IPS-NIHi7 (cell line): ENCODE measurements around the gene THBS4.

ENCODE experiments used
- DNase-seq: peaks from one replicate; pipeline ENCODE4 v3.0.0; 2012; ENCODE audit warnings: mixed read lengths; ENCODE audit errors: extremely low spot score

Gene THBS4

DNA sequence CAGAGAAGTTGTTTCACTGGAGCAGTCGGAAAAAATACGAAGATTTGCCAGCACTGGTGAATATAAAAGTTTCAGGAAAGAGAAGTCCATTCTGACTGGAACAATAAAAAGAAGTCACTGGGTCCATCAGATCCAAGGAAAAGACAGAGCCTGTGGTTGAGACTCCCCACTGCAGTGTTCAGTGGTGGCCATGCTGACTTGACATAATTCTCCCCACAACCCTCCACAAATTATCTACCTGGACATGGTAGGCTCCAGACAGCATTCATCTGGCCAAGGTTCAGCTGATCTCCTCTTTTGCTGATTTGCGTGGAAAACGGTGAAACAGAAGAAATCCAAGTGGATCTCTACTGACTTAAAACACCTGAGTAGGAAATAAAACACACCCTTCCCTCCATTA is 8.0 kb downstream of the THBS4 start:
- no peak for DNase-seq

DNA sequence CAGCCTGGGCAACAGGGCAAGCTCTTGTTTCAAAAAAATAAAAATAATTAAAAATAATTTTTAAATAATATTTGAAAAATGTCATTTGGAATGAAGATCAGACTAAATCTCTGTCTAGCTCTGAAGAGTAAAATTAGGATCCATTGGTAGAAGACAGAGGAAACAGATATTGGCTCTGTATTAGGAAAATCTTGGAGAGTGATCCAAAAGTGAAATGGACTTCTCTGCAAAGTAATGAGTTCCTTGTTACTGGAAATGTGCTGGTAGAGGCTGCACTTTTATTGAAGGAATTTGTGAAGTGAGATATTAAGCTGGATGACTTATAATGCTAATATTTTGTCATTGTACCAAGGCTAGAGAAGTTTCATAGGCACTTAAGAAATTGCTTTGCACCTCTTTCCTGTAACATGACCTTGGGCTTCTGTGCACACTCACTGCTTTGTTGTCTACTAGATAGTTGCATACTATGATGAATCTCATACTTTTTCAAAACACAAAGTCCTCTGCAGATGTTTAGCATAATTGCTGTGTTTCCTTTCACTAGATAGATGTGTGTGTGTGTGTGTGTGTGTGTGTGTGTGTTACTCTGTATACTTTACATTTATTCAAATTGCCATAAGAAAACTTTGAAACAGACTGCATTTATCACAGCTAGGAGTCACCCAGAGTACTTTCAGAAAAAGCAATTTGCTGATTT is 13.1 kb downstream of the THBS4 start:
- no peak for DNase-seq

DNA sequence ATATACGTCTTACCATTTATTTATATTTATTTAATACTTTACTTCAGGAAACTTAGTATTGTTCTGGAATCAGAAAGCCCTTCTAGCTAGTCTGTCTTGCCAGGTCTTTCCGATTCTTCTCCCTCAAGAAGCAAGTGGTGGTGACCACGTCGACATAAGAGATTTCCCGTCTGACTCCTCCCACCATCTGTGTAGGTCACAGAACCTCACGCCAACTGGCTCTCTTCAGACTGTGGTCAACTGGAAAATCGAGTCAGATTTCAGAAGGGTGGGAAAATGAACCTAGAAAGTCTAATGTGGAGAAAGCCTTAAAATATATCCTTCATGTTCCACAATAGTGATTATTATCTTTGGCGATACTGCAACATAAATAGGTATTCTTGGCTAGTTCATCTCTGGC is 17.3 kb downstream of the THBS4 start:
- DNase-seq = no peak

GRCh38 chr5:80054682-80055081 is 19.5 kb downstream of the THBS4 start:
- DNase-seq = no peak

- DNase-seq = peak; percentile 39
Observed at GRCh38 chr5:80055491-80056170, 20.5 kb downstream of the THBS4 start.

DNA sequence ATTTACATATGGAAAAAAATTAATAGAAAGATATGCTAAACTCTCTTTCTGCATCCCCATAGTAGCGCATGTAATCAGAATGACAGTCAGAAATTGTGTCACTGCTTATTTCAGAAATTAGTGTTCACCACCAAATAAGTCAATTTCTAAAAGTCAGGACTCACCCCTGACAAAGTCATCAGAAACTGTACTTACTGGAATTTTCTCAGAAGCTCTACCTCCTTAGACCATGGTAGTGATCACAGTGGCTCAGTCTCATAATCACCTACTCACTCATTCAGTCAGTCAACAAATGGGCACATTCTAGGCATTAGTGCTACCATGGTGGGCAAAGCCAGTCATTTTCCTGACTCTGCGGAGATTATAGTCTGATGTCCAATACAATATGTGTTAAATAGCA is 22.0 kb downstream of the THBS4 start:
- no peak for DNase-seq

- DNase-seq = no peak
Observed at GRCh38 chr5:80057921-80058320, 22.8 kb downstream of the THBS4 start.

DNA sequence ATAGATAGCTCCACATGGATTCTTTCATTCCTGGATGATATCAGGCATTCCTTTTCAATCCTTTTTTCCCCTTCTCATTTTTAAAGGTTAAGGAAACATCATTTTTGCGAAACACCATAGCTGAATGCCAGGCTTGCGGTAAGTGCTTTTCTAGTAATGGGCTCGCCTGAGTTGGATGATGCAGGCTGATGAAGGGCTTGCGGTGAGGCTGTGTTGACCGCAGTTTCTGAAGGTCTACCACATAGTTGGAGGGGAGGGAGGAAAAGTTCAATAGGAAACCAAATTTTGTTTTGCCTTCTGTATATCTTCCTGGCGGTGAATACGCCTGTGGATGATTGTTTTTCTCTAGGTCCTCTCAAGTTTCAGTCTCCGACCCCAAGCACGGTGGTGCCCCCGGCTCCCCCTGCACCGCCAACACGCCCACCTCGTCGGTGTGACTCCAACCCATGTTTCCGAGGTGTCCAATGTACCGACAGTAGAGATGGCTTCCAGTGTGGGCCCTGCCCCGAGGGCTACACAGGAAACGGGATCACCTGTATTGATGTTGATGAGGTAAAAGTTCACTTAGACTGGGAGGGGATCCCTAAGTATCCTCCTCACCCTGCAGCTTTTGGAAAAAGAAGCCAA is 24.3 kb downstream of the THBS4 start:
- DNase-seq = no peak

GRCh38 chr5:80060966-80061365 is 25.8 kb downstream of the THBS4 start:
- DNase-seq = no peak

GRCh38 chr5:80061547-80061946 is 26.4 kb downstream of the THBS4 start:
- no peak for DNase-seq

- DNase-seq = no peak
Observed at GRCh38 chr5:80064124-80064523, 29.0 kb downstream of the THBS4 start.

- no peak for DNase-seq
Observed at GRCh38 chr5:80067016-80067415, 31.9 kb downstream of the THBS4 start.

GRCh38 chr5:80067531-80068245 is 32.5 kb downstream of the THBS4 start:
- DNase-seq = no peak

- DNase-seq = no peak
Observed at GRCh38 chr5:80068246-80068636, 33.1 kb downstream of the THBS4 start.

GRCh38 chr5:80068775-80069174 is 33.6 kb downstream of the THBS4 start:
- no peak for DNase-seq

GRCh38 chr5:80069251-80069800 is 34.2 kb downstream of the THBS4 start:
- DNase-seq = no peak

DNA sequence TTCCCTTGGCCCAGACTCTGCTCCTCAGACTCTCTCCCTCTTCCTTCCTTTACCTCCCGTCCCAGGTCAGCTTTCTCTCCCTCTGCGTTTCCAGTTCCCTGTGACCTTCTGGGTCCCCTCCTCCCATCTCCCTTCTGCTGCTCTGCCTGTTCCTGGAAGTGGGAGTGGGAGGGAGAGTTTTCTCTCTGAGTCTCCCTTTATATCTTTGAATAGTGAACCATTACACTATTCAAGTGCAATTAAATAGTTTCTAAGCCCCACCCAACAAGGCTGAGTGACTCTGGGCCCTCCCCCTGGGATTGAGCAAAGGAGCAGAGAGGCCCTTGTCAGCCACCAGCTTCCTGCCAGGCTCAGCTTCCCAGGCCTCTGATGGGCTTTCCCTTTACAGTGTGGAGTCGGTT is 34.8 kb downstream of the THBS4 start:
- DNase-seq = no peak

GRCh38 chr5:80070338-80071056 is 35.3 kb downstream of the THBS4 start:
- DNase-seq = no peak

GRCh38 chr5:80071510-80072021 is 36.4 kb downstream of the THBS4 start:
- DNase-seq = no peak

GRCh38 chr5:80072103-80073073 is 37.2 kb downstream of the THBS4 start:
- no peak for DNase-seq
